ENCODE results near the gene IZUMO1. TPM values are rescaled to one million over a fixed set of nuclear protein-coding genes. Genes with fewer than 3 reads are reported as not detected.

Gene IZUMO1
- total RNA-seq, 6 experiments from 2014 or later: not detected

DNA sequence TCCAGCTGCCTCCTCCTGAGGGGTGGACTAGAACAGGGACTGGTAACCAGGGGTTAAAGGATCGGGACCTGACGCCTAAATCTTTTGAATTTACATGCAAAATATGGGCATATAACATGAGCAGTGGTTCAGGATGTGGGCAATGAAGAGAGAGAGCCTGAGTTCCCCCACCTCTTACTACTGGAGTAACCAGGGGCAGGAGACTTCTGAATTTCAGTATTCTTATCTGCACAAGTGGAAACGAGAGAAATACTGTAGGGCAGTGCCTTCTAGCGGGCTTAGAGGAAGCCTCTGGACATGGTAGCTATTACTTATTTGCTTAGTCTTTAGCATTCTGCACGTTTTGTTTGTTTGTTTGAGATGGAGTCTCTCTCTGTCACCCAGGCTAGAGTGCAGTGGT, 37.8 kb upstream of the IZUMO1 start:
- TF ChIP-seq, protein P1, sequence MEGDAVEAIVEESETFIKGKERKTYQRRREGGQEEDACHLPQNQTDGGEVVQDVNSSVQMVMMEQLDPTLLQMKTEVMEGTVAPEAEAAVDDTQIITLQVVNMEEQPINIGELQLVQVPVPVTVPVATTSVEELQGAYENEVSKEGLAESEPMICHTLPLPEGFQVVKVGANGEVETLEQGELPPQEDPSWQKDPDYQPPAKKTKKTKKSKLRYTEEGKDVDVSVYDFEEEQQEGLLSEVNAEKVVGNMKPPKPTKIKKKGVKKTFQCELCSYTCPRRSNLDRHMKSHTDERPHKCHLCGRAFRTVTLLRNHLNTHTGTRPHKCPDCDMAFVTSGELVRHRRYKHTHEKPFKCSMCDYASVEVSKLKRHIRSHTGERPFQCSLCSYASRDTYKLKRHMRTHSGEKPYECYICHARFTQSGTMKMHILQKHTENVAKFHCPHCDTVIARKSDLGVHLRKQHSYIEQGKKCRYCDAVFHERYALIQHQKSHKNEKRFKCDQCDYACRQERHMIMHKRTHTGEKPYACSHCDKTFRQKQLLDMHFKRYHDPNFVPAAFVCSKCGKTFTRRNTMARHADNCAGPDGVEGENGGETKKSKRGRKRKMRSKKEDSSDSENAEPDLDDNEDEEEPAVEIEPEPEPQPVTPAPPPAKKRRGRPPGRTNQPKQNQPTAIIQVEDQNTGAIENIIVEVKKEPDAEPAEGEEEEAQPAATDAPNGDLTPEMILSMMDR (IDR thresholded peaks at IDR 0.05): peak; percentile 23; the same call in 1 of the 2 replicates
- no peaks in the 10 kb centered on the region for H3K36me3 Mint-ChIP-seq (ENCODE audit: low read depth)
- peaks cover 14% of the 10 kb centered on the region for H3K4me1 Mint-ChIP-seq (ENCODE audit: low read depth)
- peaks cover 11% of the 10 kb centered on the region for H3K27me3 Mint-ChIP-seq (ENCODE audit: insufficient read depth)
- H3K27ac Mint-ChIP-seq: no peak overlapping the region
- H3K9me3 Mint-ChIP-seq: no peaks in the 10 kb centered on the region
- DNase-seq: no peak
- H3K4me3 Mint-ChIP-seq: no peak overlapping the region

DNA sequence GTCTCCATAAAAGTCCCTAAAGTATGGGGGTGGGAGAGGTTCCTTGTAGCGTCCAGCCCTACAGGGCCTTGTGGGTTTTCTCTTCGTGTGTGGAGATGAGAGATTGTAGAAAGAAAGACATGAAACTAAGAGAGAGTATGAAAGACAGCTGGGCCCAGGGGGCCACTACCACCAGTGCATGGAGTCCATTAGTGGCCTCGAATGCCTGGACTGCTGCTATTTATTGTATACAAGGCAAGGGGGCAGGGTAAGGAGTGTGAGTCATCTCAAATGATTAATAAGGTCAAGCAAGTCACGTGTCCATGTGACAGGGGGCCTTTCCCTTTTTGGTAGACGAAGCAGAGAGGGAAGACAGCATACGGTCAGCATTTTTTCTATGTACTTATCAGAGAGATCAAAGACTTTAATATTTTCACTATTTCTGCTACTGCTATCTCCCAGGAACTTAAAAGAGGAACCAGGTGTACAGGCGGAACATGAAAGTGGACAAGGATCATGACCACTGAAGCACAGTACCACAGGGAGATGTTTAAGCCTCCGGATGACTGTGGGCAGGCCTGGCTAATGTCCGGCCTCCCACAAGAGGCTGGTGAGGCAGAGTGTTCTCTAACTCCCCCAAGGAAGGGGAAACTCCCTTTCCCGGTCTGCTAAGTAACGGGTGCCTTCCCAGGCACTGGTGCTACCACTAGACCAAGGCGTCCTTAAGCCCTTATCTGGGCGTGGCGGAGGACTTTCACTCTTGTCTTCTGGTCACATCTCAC, 34.1 kb upstream of the IZUMO1 start:
- Mint-ChIP-seq H3K4me1 (ENCODE audit: low read depth) (peaks cover 14% of the 10 kb centered on the region), H3K9me3 (no peaks in the 10 kb centered on the region), H3K27me3 (ENCODE audit: insufficient read depth) (peaks cover 16% of the 10 kb centered on the region), H3K27ac (no peak overlapping the region), H3K36me3 (ENCODE audit: low read depth) (no peaks in the 10 kb centered on the region), H3K4me3 (no peak overlapping the region)
- TF ChIP-seq, protein P1 (IDR thresholded peaks at IDR 0.05): no peak
- peak; percentile 30 for DNase-seq

DNA sequence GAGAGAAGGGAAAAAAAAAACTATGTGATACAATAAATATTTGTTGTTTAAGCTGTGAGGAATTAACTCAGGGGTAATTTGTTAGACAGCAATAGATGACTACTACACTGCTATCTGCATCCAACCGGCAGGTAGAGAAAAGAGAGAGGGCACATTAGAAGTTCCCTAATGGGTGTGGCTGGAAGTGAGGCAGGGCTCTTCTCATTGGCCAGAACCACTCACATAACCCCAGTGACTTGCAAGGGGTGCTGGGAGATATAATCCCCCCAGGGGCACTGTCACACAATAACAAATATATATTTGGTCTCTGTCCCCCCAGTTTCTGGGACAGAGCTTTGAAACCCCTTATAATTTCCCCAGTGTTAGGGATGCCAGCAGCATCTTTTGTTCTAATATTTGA, 32.9 kb upstream of the IZUMO1 start:
- DNase-seq: no peak
- no peaks in the 10 kb centered on the region for H3K36me3 Mint-ChIP-seq (ENCODE audit: low read depth)
- peaks cover 14% of the 10 kb centered on the region for H3K4me1 Mint-ChIP-seq (ENCODE audit: low read depth)
- H3K9me3 Mint-ChIP-seq: no peaks in the 10 kb centered on the region
- no peak overlapping the region for H3K27ac Mint-ChIP-seq
- TF ChIP-seq, protein P1 (IDR thresholded peaks at IDR 0.05): no peak
- H3K27me3 Mint-ChIP-seq (ENCODE audit: insufficient read depth): peaks cover 16% of the 10 kb centered on the region
- H3K4me3 Mint-ChIP-seq: no peak overlapping the region

DNA sequence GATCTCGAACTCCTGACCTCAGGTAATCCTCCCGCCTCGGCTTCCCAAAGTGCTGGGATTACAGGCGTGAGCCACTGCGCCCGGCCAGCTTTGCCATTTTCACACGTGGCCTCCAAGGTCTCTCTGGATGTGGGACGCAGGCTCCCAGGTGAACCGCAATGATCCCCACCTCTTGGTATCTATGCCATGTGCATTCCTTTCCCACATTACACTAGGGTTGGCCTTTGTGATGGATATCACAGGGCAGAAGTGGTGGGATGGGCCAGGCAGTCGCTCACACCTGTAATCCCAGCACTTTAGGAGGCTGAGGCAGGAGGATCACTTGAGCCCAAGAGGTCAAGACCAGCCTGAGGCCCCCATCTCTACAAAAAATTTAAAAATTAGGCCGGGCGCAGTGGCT, 31.0 kb upstream of the IZUMO1 start:
- H3K9me3 Mint-ChIP-seq: no peaks in the 10 kb centered on the region
- peaks cover 14% of the 10 kb centered on the region for H3K4me1 Mint-ChIP-seq (ENCODE audit: low read depth)
- H3K36me3 Mint-ChIP-seq (ENCODE audit: low read depth): no peaks in the 10 kb centered on the region
- no peak for DNase-seq
- peaks cover 12% of the 10 kb centered on the region for H3K27me3 Mint-ChIP-seq (ENCODE audit: insufficient read depth)
- no peak overlapping the region for H3K27ac Mint-ChIP-seq
- TF ChIP-seq, protein P1 (IDR thresholded peaks at IDR 0.05): no peak
- H3K4me3 Mint-ChIP-seq: no peak overlapping the region

DNA sequence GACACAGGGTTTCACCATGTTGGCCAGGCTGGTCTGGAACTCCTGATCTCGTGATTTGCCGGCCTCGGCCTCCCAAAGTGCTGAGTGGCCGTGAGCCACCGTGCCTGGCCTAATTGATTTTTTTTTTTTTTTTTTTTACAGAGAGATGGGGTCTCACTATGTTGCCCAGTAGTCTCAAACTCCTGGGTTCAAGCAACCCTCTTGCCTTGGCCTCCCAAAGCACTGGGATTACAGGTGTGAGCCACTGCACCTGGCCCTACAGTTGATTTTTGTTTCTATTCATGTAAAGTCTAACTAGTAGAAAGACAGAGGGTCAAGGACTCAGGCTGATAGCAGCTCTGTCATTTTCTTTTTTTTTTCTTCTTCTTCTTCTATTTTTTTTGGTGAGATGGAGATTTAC, 30.4 kb upstream of the IZUMO1 start:
- no peak for DNase-seq
- Mint-ChIP-seq H3K9me3 (no peaks in the 10 kb centered on the region), H3K36me3 (ENCODE audit: low read depth) (no peaks in the 10 kb centered on the region), H3K4me3 (no peak overlapping the region), H3K27ac (no peak overlapping the region), H3K4me1 (ENCODE audit: low read depth) (peaks cover 10% of the 10 kb centered on the region), H3K27me3 (ENCODE audit: insufficient read depth) (peaks cover 9% of the 10 kb centered on the region)
- TF ChIP-seq, protein P1 (IDR thresholded peaks at IDR 0.05): no peak
